ENCODE data around the gene TUFT1. TPM values are rescaled to one million over a fixed set of nuclear protein-coding genes. Genes with fewer than 3 reads are reported as not detected.

TUFT1 gene
- total and polyA plus RNA-seq, 9 of the 15 experiments (the other 6 are each of a cell fraction or from before 2014, with no cell fraction given): 0.54 to 2.0 (median 1.7) TPM

- FAIRE-seq: no peak
- Histone ChIP-seq H3K36me3 (ENCODE audit: control insufficient read depth, insufficient read depth, low read length) (peaks cover 5% of the 10 kb centered on the region; the same call in 1 of the 3 replicates), H3K4me2 (ENCODE audit: insufficient read depth, low read length) (peak overlapping the region; percentile 91), H3K9ac (ENCODE audit: insufficient read depth in 1 of 2, low read depth in 2 of 2, low read length in 2 of 2) (peak overlapping the region in 1 of 2 experiments; percentile 82; a peak in 2 of 4 replicates), H3K27me3 (ENCODE audit: control insufficient read depth in 2 of 2, insufficient read depth in 2 of 2, low read length in 2 of 2) (peaks cover 0 to 3% of the 10 kb centered on the region in 2 experiments; a peak in 1 of 5 replicates), H2AFZ (ENCODE audit: low read depth, low read length) (peak overlapping the region; percentile 88), H3K79me2 (ENCODE audit: control insufficient read depth, insufficient read depth, low read length) (peaks cover 22% of the 10 kb centered on the region), H4K20me1 (replicated peaks; ENCODE audit: control insufficient read depth, insufficient read depth, low read length) (peaks cover 7% of the 10 kb centered on the region; the same call in 1 of the 2 replicates), H3K27ac (ENCODE audit: extremely low read depth, low read depth, low read length) (peak overlapping the region; percentile 50), H3K9me1 (ENCODE audit: control insufficient read depth, insufficient read depth, low read length) (no peaks in the 10 kb centered on the region), H3K4me1 (replicated peaks in 1 of 2; ENCODE audit: control insufficient read depth in 2 of 2, insufficient read depth in 2 of 2, low read length in 2 of 2) (peaks cover 16 to 25% of the 10 kb centered on the region in 2 experiments; a peak in 4 of 5 replicates), H3K9me3 (replicated peaks; ENCODE audit: control insufficient read depth, insufficient read depth, low read depth, low read length) (no peaks in the 10 kb centered on the region), H3K4me3 (no peak overlapping the region)
- BruUV-seq (replicated peaks): no TSS peak
- peak in 2 of 4 experiments; percentile 19 to 26 for DNase-seq (ENCODE audit: extremely low read depth in 1 of 4, low spot score in 3 of 4)
- intact Hi-C loops (cut with micrococcal nuclease): no loop called here
- no peak for ATAC-seq
- in situ Hi-C loops (cut with MboI): no loop called here
- ChIA-PET POLR2A (interaction anchor here (1.0 kb wide), 1 partner anchor 74 kb away, joined by 5 read pairs; no protein-coding TSS in a partner anchor), CTCF (ENCODE audit: low intra/inter-chr PET ratio) (no interaction called here)
- 9% methylated on average over 6 of the region's 6 CpGs for WGBS (ENCODE audit: insufficient coverage, low coverage, missing lambda C conversion rate)
- no peak for TF ChIP-seq ZFP36 (IDR thresholded peaks at IDR 0.05; ENCODE audit: low read depth, low read length, partially characterized antibody)
- TF ChIP-seq CBFB (CRISPR knock-in tag; IDR thresholded peaks at IDR 0.05): no peak
- peak; percentile 51 for TF ChIP-seq HDAC3 (IDR thresholded peaks at IDR 0.05; ENCODE audit: borderline replicate concordance, partially characterized antibody)
- TF ChIP-seq GABPB1 (CRISPR knock-in tag; IDR thresholded peaks at IDR 0.05): 0 out of 2 replicates have a peak, but pooled peaks have one; percentile 10
- TF ChIP-seq ZNF589 (CRISPR knock-in tag; IDR thresholded peaks at IDR 0.05; ENCODE audit: low read depth): peak; percentile 46; the same call in 1 of the 2 replicates
- TF ChIP-seq, protein P1, sequence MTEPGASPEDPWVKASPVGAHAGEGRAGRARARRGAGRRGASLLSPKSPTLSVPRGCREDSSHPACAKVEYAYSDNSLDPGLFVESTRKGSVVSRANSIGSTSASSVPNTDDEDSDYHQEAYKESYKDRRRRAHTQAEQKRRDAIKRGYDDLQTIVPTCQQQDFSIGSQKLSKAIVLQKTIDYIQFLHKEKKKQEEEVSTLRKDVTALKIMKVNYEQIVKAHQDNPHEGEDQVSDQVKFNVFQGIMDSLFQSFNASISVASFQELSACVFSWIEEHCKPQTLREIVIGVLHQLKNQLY (CRISPR knock-in tag; conservative IDR thresholded peaks at IDR 0.05): no peak
- TF ChIP-seq, protein P2, sequence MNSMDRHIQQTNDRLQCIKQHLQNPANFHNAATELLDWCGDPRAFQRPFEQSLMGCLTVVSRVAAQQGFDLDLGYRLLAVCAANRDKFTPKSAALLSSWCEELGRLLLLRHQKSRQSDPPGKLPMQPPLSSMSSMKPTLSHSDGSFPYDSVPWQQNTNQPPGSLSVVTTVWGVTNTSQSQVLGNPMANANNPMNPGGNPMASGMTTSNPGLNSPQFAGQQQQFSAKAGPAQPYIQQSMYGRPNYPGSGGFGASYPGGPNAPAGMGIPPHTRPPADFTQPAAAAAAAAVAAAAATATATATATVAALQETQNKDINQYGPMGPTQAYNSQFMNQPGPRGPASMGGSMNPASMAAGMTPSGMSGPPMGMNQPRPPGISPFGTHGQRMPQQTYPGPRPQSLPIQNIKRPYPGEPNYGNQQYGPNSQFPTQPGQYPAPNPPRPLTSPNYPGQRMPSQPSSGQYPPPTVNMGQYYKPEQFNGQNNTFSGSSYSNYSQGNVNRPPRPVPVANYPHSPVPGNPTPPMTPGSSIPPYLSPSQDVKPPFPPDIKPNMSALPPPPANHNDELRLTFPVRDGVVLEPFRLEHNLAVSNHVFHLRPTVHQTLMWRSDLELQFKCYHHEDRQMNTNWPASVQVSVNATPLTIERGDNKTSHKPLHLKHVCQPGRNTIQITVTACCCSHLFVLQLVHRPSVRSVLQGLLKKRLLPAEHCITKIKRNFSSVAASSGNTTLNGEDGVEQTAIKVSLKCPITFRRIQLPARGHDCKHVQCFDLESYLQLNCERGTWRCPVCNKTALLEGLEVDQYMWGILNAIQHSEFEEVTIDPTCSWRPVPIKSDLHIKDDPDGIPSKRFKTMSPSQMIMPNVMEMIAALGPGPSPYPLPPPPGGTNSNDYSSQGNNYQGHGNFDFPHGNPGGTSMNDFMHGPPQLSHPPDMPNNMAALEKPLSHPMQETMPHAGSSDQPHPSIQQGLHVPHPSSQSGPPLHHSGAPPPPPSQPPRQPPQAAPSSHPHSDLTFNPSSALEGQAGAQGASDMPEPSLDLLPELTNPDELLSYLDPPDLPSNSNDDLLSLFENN (IDR thresholded peaks at IDR 0.05; ENCODE audit: low read depth in 2 of 2, low read length in 2 of 2): no peak
- TF ChIP-seq LEF1 (IDR thresholded peaks at IDR 0.05): peak; percentile 30; the same call in 1 of the 2 replicates
- TF ChIP-seq ZNF561 (CRISPR knock-in tag; conservative IDR thresholded peaks at IDR 0.05): no peak
- TF ChIP-seq EP400 (IDR thresholded peaks at IDR 0.05): peak; percentile 40
- TF ChIP-seq, protein P3, sequence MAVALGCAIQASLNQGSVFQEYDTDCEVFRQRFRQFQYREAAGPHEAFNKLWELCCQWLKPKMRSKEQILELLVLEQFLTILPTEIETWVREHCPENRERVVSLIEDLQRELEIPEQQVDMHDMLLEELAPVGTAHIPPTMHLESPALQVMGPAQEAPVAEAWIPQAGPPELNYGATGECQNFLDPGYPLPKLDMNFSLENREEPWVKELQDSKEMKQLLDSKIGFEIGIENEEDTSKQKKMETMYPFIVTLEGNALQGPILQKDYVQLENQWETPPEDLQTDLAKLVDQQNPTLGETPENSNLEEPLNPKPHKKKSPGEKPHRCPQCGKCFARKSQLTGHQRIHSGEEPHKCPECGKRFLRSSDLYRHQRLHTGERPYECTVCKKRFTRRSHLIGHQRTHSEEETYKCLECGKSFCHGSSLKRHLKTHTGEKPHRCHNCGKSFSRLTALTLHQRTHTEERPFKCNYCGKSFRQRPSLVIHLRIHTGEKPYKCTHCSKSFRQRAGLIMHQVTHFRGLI (CRISPR knock-in tag; IDR thresholded peaks at IDR 0.05): 0 out of 2 replicates have a peak, but pooled peaks have one; percentile 12
- TF ChIP-seq, protein P4, sequence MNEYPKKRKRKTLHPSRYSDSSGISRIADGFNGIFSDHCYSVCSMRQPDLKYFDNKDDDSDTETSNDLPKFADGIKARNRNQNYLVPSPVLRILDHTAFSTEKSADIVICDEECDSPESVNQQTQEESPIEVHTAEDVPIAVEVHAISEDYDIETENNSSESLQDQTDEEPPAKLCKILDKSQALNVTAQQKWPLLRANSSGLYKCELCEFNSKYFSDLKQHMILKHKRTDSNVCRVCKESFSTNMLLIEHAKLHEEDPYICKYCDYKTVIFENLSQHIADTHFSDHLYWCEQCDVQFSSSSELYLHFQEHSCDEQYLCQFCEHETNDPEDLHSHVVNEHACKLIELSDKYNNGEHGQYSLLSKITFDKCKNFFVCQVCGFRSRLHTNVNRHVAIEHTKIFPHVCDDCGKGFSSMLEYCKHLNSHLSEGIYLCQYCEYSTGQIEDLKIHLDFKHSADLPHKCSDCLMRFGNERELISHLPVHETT (CRISPR knock-in tag; conservative IDR thresholded peaks at IDR 0.05 in 1 of 2, IDR thresholded peaks at IDR 0.05 in 1 of 2): peak in 1 of 2 experiments; percentile 20; a peak in 1 of 4 replicates
- TF ChIP-seq MEF2D (tag; conservative IDR thresholded peaks at IDR 0.05; ENCODE audit: low read depth): 0 out of 2 replicates have a peak, but pooled peaks have one; percentile 34
These were observed 71.2 kb downstream of the TUFT1 start for GRCh38 chr1:151611288-151611790.

Measured in K562 (cell line).